GM12864 (cell line): ENCODE data around the gene PGA3.

Experiments used
- DNase-seq: peaks from one replicate; pipeline ENCODE4 v3.0.0-alpha.2; 2011; ENCODE audit warnings: low read depth
- H3K4me3 ChIP-seq: 2 replicates; pipeline ENCODE4 v1.5.1; 2011; ENCODE audit warnings: mild to moderate bottlenecking, low read depth, low read length, control low read depth
- CTCF ChIP-seq: IDR thresholded peaks from 2 replicates; pipeline ENCODE4 v1.5.1; 2011; ENCODE audit warnings: low read depth, mild to moderate bottlenecking, moderate library complexity, low read length, control low read depth, inconsistent platforms; ENCODE audit errors: missing control alignments

The PGA3 gene

GRCh38 chr11:61160487-61161189 is 42.7 kb upstream of the PGA3 start:
- no peak for DNase-seq
- TF ChIP-seq CTCF = no peak
- peak overlapping the region; percentile 62 for H3K4me3 ChIP-seq

- DNase-seq = peak; percentile 74
- H3K4me3 ChIP-seq = peak within 1 kb of the TSS; percentile 62
- TF ChIP-seq CTCF = no peak
Measured at GRCh38 chr11:61161190-61162091, 41.9 kb upstream of the PGA3 start, which contains the start of gene VPS37C. Gene VPS37C (minus strand): TSS chr11:61161426. CDS start chr11:61138829, 22,597 bp downstream.

- TF ChIP-seq CTCF = no peak
- peak; percentile 68 for DNase-seq
- peak overlapping the region; percentile 62 for H3K4me3 ChIP-seq
Measured at GRCh38 chr11:61162092-61162941, 41.0 kb upstream of the PGA3 start.

- TF ChIP-seq CTCF = no peak
- no peak for DNase-seq
- no peak overlapping the region for H3K4me3 ChIP-seq
Measured at GRCh38 chr11:61163021-61163420, 40.3 kb upstream of the PGA3 start.

- DNase-seq = no peak
- no peak for TF ChIP-seq CTCF
- H3K4me3 ChIP-seq = no peak overlapping the region; the same call in 1 of the 2 replicates
Measured at GRCh38 chr11:61163714-61164605, 39.4 kb upstream of the PGA3 start.
